HG02970 (cell line): ENCODE results near the gene PDIA5.

Experiments used
- ATAC-seq: cut with Tn5 transposase; IDR thresholded peaks from one replicate; pipeline ENCODE4 v1.9.1; 2021; ENCODE audit warnings: mild to moderate bottlenecking, moderate library complexity, moderate number of reproducible peaks; ENCODE audit not compliant: unreplicated experiment, low FRiP score

Gene PDIA5

GRCh38 chr3:123088387-123088786, 21.6 kb downstream of the PDIA5 start:
- no peak for ATAC-seq

GRCh38 chr3:123089611-123090331, 22.9 kb downstream of the PDIA5 start:
- ATAC-seq: no peak

- ATAC-seq: no peak
These were observed 24.1 kb downstream of the PDIA5 start for GRCh38 chr3:123090728-123091531.

GRCh38 chr3:123092243-123092642, 25.4 kb downstream of the PDIA5 start:
- ATAC-seq: no peak

- ATAC-seq: no peak
These were observed 26.9 kb downstream of the PDIA5 start for GRCh38 chr3:123093696-123094095.

GRCh38 chr3:123094516-123095313, 27.9 kb downstream of the PDIA5 start:
- ATAC-seq: no peak

GRCh38 chr3:123096126-123096525, 29.3 kb downstream of the PDIA5 start:
- ATAC-seq: no peak

GRCh38 chr3:123096731-123097130, 29.9 kb downstream of the PDIA5 start:
- ATAC-seq: no peak

- ATAC-seq: no peak
These were observed 31.9 kb downstream of the PDIA5 start for GRCh38 chr3:123098426-123099330.

GRCh38 chr3:123099331-123100192, 32.7 kb downstream of the PDIA5 start:
- no peak for ATAC-seq

GRCh38 chr3:123100193-123100776, 33.5 kb downstream of the PDIA5 start:
- ATAC-seq: no peak

GRCh38 chr3:123102249-123102648, 35.4 kb downstream of the PDIA5 start:
- no peak for ATAC-seq

GRCh38 chr3:123102826-123103225, 36.0 kb downstream of the PDIA5 start:
- no peak for ATAC-seq

GRCh38 chr3:123104550-123104949, 37.7 kb downstream of the PDIA5 start:
- no peak for ATAC-seq

GRCh38 chr3:123105201-123106189, 38.7 kb downstream of the PDIA5 start:
- no peak for ATAC-seq

GRCh38 chr3:123110282-123110975, 43.6 kb downstream of the PDIA5 start:
- no peak for ATAC-seq
